GM18498 (cell line): ENCODE data around the gene QARS1.
A peak's percentile ranks its signal among the peaks of the same experiment; 100 is the strongest.

Experiments
- ATAC-seq: cut with Tn5 transposase; IDR thresholded peaks from one replicate; pipeline ENCODE4 v1.9.1; 2021; ENCODE audit warnings: mild to moderate bottlenecking, moderate library complexity; ENCODE audit not compliant: unreplicated experiment

Gene QARS1

DNA sequence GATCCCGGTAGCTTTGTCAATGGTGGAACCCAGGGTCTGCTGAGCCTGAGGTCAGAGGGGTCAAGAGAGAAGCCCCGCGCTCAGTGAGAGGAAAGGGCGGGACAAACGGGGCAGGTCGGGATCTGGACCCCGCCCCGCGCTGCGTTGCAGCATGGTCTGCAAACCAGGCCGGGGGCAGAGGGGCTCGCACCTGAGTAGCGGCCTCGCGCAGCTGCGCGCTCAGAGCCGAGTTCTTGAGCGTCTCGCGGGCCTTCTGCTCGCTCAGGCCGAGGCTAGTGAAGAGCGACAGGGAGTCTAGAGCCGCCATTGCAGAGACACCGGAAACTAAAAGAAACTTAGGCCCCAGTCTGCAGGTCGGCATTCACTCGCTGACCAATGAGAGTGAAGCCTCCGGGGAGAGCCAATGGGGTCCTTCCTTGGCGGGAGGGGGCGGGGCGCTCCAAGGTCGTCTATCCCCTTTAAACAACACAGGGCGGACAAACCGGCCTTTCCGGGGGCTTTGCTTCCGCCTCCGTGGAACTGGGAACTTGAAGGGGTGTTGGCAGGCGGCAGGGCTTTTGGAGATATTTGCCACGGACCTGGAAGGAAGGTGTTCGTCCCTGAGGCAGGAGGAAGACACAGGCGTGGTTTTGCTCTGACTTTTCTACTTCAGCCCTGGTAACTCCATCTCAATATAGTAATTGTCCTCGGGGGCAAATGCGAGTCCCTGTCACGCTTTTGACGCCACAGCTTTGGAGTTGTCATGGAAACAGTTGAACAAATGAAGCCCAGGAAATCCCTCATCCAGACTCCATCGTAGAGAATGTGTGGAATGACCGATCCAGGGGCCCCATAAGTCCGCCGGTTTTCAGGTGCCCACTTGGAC lies at the start of gene QARS1:
Gene QARS1, minus strand, starts transcription at position 331 of the 865 bp plus-strand sequence. Its CDS starts 24 bp downstream, at position 307.
- ATAC-seq = peak; percentile 92

DNA sequence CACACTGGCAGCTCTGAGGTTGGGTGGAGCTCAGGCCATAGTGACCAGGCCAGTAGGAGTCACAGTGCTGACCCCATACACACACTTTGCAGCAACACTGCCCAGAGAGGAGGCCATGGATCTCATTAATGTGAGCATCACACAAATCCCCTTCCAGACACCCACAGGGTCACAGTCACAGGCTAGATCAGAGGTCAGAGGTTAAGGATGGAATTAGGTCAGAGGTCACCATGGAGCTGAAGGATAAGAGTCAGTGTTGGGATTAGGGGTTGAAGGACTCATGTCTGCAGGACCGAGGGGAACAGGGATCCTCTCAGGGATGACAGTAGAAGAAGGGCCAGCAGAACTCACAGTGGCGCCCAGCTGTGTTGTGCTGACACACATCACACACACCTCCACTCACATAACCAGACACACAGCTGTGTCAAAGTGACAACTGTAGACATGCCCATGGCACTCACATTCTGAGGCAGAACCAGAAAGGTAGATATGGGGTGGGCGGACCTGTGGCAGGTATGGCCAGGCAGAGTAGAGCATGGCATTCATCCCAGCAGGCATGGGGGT lies 48.9 kb upstream of the QARS1 start:
- no peak for ATAC-seq

DNA sequence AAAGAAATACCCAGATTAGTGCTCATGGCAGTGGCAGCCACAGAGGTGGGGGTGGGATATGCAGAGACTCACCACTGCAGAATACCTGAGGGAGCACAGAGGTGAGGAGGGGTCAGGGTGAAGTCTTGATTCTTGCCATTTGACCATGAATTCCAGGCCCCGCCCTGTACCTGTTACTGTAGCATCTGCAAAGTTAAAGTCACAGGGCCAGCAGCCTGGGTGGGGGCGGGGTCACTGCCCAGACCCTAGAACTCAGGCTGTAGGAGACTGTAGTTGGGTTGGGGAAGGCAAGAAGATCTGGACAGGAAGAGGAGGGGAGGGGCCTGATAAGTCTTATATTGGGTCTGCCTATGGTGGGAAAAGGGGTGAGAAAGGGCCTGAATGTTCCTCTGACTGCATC lies 47.1 kb upstream of the QARS1 start:
- no peak for ATAC-seq

DNA sequence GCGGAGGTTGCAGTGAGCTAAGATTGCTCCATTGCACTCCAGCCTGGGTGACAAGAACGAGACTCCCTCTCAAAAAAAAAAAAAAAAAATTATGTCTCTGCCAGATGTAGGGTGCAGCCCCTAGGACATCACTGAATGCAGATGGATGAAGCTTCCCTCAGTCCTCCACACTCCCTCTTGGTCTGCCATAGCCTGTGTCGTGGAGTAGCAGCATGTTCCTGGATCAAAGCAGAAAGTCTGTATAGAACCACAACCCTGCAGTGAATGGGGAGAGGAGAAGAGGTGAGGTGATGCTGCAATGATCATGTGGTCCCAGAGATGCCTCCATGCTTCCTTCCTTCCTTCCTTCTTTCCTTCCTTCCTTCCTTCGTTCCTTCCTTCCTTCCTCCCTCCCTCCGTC lies 43.6 kb upstream of the QARS1 start:
- no peak for ATAC-seq

DNA sequence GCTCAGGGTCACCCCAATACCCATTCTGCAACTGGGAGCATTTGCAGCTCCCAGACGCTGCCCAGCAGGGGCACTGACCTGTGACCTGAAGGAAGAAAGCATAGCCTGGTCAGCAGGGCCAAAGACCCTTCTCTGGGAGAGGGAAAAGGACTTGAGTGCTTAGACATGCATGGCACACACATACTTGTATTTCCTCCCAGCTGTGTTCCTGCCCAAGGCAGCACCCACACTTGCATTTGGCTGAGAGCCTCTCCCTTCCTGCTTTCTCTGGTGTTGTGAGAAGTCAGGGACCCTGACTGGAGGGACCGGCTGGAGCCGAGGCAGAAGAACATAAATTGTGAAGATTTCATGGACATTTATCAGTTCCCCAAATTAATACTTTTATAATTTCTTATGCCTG lies 35.5 kb upstream of the QARS1 start:
- ATAC-seq = no peak

DNA sequence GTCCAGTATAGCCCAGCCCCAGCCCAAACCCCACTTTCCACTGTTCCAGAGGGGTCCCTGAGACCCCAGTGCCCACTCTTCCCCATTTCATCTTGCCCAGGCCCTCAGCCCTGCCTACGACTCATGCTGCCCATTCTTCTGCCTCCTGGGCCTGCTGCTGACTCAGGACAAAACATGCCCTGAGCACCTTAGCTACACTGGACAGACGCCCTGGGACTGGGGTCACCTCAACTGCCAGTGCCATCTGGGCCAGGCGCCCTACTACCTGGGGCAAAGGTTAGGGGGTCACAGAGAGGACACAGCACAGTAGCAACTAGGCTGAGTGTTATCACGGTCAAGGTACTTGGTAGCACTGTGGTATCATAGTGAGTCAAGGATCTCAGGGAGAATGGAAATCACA lies 30.9 kb upstream of the QARS1 start:
- no peak for ATAC-seq

DNA sequence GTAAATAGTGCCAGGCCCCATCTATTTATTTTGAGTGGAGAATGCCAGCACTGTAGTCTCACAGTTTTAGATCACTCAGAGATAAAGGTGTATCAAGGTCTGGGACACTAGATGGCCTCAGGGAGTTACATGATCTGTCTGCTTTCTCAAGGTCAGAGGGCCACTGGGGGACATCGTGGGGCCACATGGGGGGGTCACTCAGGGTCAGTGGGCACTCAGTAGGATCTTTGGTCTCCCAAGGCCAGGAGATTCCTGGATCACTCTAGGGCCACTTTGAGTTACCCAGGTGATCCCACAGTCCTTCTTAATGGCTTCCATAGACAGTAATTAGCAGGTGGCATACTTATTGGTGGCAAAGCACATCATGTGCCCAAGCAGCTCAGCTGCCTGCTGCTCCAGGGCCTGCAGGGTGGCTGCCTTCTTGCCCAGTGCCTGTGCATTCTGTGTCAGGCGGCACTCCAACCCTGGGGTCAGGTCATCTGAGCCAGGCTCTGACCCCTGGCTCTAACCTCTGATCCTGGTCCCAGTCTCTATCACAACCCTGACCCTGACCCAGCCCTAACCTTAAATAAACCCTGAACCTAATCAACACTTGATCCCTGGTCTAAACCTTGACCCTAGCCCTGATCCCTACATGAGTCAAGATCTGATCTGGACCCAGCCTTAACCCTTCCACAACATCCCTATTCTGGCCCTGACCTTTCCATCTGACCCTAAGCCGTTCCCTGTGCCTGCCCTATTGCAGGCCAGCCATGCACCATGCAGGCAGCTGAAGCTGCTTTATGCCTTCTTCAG lies 30.1 kb upstream of the QARS1 start:
- no peak for ATAC-seq

DNA sequence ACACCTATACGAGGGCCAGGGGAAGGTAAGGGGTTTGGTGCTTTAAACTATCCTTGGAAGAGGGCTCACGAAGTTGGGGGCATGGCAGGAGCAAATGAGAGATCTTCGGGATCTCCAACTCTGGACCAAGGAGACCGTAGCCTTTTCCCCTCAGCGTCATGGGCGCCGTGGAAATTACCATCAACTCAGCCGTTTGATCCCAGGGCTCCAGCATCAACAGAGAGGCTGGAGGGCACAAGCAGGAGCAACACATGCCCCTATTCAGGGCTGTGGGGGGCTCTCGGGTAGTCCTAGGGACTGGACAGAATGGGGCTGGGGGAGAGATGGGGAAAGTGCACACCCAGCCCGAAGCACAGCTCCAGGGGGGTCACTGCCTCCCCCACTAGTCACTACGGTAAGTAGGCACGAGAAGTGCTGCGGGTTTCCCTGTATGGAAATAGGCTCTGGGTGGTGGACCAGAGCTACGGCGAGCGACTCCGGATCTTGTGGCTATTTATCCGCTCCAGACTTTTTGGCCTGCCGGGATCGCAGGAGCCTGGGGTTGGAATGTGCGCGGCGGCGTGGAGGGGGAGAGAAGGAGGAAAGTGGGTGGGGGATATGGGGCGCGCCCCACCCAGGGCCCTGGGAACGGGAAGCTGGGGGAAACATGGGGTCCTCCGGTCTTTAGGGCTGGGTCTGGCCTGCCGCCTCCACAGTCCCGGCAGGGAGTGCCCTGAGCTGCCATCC lies 28.8 kb upstream of the QARS1 start:
- no peak for ATAC-seq

DNA sequence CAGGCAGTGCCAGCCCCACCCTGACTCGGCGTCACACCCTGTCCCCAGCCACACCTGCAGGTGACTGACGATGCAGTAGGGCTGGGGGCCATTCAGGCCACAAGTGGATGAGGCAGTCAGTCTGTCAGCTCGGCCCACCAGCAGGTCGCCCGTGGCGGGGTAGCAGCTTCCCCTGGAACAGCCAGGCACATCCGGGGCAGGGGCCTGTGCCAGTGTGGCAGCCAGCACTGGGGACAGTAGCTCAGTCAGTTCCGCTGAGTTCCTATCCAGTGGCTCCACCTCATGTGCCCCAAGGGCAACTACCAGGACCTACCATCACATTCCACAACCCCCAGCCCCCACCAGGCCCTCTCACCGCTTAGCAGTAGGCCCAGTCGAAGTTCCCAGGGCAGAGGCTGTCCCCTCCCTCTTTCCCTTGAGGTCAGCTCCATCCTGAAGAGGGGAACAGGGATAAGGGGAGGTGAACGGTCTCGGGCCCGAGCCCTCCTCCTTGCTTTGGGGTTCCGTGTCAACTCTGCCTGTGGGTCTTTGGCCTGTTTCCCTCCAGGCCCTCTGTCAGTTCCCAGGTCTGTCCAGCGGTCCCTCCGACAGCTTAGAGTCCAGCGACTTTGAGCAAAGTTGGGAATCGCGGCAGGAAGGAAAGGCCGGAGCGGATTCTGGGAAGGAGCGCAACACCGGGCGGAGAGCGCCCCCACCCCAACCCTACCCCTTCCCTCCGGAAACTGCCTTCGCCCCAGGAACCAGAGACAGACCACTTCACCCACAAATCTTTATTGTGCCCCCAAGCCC lies 28.1 kb upstream of the QARS1 start, which contains the start of gene LAMB2:
Gene LAMB2, minus strand, starts transcription at position 614 of the 789 bp plus-strand sequence. Its CDS starts 183 bp downstream, at position 431.
- ATAC-seq = no peak

DNA sequence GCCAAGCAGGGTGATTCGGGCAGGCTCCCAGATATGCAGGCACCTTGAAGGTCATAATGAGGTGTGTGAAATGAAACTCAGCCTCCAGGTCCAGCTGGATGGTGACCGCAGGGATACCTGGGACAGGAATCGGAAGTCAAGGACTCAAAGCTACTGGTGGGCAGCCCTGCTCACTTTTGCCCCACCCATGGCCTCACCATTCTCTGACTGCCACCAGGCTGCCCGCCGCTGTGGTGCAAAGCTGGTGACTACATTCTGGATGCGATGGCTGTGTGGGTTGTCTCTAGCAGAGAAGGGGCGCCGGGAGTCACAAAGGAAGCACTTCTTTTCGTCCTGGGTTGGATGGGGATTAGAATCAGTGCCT lies 27.5 kb upstream of the QARS1 start:
- no peak for ATAC-seq

DNA sequence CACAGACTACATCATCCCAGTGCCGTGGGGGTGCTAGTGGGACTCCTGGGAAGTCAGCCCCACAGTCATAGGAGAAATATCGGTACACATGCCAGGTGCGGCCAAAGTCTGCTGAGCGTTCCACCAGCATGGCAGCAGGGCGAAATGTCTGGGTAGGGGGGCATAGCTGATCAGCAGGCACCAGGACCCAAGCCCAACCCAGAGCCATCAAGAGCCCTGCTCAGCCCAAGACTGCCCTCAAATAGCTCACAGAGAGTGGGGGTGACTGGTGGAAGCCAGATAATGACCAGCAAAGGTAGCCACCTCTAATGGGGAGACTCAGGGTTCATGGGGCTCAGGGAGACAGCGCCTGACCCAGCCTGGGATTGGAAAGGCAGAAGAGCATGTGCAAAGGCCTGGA lies 27.0 kb upstream of the QARS1 start:
- ATAC-seq = no peak

DNA sequence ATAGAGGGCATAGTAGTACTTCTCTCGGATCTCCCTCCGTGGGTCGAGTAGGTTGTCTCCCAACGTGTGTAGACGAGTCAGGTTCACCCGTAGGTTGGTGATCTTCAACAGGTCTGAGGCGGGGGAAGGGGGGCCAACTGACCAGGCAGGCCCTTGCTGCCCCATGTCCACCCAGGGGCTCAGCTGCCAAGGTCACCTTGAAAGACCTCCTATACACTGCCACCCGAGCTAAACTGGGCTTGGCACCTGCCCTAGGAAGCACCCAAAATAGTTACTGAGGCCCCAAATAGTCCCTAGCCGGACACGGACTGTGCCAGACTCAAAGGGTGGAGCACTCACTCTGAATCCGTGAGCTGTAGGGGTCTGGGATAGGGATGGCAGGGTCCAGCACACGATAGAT lies 26.5 kb upstream of the QARS1 start:
- no peak for ATAC-seq

DNA sequence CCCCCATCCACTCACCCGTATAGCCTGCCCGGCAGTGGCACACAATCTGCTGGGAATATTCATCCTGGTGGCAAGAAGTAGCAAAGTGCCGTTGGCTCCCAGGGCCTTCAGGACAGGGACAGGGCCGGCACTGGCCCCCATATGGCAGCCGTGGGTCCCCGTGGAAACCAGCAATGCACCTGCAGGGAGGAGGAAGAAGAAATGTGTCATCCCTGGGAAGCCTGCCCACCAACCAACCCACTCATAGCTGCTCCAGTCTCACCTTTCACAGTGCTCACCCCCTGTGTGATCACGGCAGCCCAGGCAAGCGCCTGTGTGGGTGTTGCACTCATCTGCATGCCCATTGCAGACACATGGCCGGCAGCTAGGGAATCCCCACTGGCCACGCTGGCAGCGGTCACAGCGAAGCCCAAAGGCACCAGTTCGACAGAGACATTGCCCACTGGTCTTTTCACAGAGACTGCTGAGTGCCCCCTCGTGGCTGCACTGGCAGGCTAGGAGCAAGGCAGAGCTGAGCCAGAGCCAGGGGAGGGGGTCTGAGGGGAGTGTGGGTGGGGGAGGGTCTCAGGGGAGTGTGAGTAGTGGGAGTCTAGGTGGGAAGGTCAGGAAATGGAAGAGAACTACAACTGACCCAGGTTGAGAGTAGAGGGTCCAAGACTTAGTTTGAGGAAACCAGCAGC lies 20.6 kb upstream of the QARS1 start:
- ATAC-seq = no peak

DNA sequence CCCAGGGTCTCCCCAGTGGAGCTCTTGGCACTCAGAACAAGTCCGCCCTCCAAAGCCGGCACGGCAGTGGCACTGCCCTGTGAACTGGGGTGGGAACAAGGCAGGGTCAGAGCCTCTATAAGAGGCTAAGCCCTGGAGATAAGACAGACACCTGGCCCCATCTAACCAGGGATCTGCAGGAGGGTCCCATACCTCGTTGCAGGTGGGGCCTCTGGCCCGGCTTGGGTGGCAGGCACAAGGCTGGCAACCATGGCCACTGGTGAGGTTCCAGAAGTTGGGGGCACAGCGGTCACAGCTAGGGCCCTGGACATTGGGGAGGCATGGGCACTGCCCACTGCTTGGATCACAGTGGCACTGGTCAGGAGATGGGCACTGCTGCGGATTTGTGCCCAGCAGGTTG lies 19.6 kb upstream of the QARS1 start:
- no peak for ATAC-seq

DNA sequence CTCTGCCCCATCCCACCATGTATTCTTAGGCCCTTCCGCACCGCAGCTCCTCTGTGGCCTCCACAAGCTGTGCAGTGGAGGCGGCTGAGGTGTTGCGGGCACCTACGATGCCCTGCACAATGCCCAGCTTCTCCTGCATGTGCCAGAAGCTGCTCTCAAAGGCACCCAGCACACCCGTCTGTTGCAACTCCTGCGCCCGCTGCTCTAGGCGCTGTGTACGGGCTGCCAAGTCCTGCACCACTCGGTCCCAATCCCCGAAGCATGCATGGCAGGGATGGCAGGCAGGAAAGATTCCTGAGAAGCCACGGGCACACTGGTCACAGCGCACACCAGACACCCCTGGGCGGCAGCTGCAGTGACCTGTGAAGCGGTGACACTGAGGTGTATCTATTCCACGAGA lies 19.1 kb upstream of the QARS1 start:
- no peak for ATAC-seq

DNA sequence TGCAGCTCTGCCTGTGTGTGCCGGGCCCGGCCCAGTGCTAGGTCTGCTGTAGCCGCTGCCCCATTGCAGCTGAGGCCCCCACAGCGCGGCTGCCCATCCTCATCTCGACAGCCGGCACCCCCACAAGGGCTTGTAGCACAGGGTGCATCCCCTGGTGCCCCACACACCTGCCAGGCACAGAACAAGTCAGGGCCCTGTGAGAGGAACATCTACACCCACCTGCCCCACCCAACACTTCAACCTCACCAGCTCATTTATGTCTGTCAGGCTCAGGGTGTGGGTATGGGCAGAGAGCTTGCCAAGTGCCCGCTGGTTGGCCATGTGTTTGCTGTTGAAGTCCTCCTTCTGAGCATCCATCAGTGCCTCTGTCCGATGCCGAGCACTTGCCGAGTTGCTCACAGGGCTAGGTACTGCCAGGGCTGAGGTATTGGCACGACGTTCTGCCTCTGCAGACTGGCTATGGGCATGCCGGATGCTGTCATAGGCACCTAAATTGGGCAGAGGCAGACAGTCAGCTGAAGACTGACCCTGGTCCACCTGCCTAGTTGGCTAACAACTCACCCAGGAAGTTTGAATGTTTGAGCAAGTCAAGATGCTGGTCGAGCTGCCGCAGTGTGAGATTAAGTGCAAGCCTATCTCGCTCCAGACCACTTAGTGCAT lies 18.5 kb upstream of the QARS1 start:
- no peak for ATAC-seq

DNA sequence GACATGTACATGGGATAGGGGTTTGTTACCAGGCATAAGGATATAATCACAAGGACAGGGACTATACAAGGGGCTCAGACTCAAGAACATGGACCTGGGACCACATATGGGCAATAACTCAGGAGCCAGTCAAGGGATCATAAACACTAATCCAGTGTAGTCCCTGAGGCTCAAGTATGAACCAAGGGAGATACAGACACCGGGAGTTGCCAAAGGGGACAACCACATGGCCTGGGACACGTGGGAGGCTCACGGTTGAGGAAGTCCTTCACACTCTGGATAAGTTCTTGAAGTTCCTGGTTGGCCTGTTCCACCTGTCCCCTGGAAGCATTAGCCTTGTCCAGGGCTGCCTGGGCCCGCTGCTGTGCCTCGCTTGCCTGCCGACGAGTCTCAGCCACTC lies 17.9 kb upstream of the QARS1 start:
- no peak for ATAC-seq

DNA sequence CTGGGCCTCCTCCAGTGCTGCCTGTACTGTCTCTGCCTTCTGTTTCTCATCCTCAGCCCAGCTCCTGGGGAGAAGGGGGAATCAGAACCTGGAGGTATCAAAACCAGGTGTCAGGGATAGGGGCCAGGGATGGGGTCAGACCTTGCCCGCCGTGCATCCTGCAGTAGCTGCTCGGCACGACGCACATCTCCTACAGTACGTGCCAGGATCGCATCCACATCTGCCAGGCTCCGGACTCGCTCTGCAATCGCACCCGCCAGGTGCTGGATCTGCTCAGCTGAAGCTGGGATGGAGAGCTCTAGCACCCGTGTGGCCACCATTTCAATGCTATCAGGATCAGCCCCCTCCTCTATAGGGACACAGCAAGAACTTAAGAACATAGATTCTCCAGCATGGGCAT lies 17.5 kb upstream of the QARS1 start:
- no peak for ATAC-seq

DNA sequence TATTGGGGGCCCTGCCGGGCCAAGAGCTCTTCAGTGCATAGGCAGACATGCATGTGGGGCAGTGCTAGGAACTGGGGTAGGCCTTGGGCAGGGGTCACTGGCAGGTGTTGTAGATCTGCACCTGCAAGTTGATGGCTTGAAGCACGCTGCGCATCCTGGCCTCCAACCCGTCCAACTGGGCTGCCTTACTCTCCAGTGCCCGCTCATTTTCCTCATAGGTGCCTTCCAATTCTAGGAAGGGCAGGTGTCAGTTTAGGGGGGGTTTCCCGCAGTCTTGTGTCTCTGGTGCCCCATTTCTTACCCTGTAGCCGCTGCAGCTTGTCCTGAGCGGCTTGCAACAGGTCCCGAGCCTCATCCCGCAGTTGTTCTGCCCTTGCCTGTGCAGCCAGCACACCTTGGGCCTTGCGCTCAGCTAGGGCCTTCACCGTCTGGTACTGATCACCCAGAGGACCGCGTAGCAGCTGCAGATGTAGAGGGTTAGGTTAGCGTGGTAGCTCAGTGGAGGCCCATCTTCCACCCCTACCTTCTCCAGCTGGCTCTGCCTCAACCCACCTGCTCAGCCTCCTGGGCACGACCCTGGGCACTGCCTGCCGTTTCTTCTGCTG lies 16.7 kb upstream of the QARS1 start:
- no peak for ATAC-seq
